Rectal smooth muscle tissue (tissue), 1 donor: ENCODE results near the gene SMC3.

Source experiments
- H3K27ac ChIP-seq: one replicate; pipeline ENCODE4 v1.7.0; 2013; ENCODE audit warnings: low read depth, low read length, inconsistent platforms
- H3K27me3 ChIP-seq: one replicate; pipeline ENCODE4 v1.7.0; 2013; ENCODE audit warnings: low read length; ENCODE audit not compliant: control insufficient read depth, insufficient read depth
- H3K36me3 ChIP-seq: one replicate; pipeline ENCODE4 v1.7.0; 2013; ENCODE audit warnings: low read length; ENCODE audit not compliant: control insufficient read depth, insufficient read depth
- H3K4me1 ChIP-seq: one replicate; pipeline ENCODE4 v1.7.0; 2013; ENCODE audit warnings: low read length; ENCODE audit not compliant: control insufficient read depth, insufficient read depth
- H3K4me3 ChIP-seq: one replicate; pipeline ENCODE4 v1.7.0; 2013; ENCODE audit warnings: low read length
- H3K9ac ChIP-seq: one replicate; pipeline ENCODE4 v1.7.0; 2013; ENCODE audit warnings: low read length

The SMC3 gene

GRCh38 chr10:110549211-110549610, 18.3 kb upstream of the SMC3 start:
- no peaks in the 10 kb centered on the region for H3K4me1 ChIP-seq
- H3K9ac ChIP-seq = no peak overlapping the region
- H3K4me3 ChIP-seq = no peak overlapping the region
- no peaks in the 10 kb centered on the region for H3K36me3 ChIP-seq
- H3K27me3 ChIP-seq = no peaks in the 10 kb centered on the region
- H3K27ac ChIP-seq = no peak overlapping the region

GRCh38 chr10:110553905-110554304, 13.6 kb upstream of the SMC3 start:
- no peak overlapping the region for H3K27ac ChIP-seq

GRCh38 chr10:110556296-110556695, 11.2 kb upstream of the SMC3 start:
- Histone ChIP-seq H3K27ac (no peak overlapping the region), H3K27me3 (no peaks in the 10 kb centered on the region), H3K36me3 (no peaks in the 10 kb centered on the region), H3K4me3 (no peak overlapping the region), H3K9ac (no peak overlapping the region), H3K4me1 (no peaks in the 10 kb centered on the region)

More at GRCh38 chr10:110553905-110554304, 13.6 kb upstream of the SMC3 start:
- Histone ChIP-seq H3K27me3 (no peaks in the 10 kb centered on the region), H3K4me1 (no peaks in the 10 kb centered on the region), H3K9ac (no peak overlapping the region), H3K36me3 (no peaks in the 10 kb centered on the region), H3K4me3 (no peak overlapping the region)

GRCh38 chr10:110556969-110557601, 10.4 kb upstream of the SMC3 start:
- H3K4me3 ChIP-seq = no peak overlapping the region
- H3K27ac ChIP-seq = no peak overlapping the region
- no peak overlapping the region for H3K9ac ChIP-seq
- H3K27me3 ChIP-seq = no peaks in the 10 kb centered on the region
- H3K4me1 ChIP-seq = no peaks in the 10 kb centered on the region
- H3K36me3 ChIP-seq = no peaks in the 10 kb centered on the region

- Histone ChIP-seq H3K4me3 (no peak overlapping the region), H3K4me1 (no peaks in the 10 kb centered on the region)
These were observed 9.5 kb upstream of the SMC3 start for GRCh38 chr10:110558041-110558440.

GRCh38 chr10:110560012-110560411, 7.5 kb upstream of the SMC3 start:
- Histone ChIP-seq H3K36me3 (no peaks in the 10 kb centered on the region), H3K9ac (no peak overlapping the region), H3K27ac (no peak overlapping the region), H3K4me1 (no peaks in the 10 kb centered on the region), H3K27me3 (peaks cover 4% of the 10 kb centered on the region), H3K4me3 (no peak overlapping the region)

More at GRCh38 chr10:110558041-110558440, 9.5 kb upstream of the SMC3 start:
- no peak overlapping the region for H3K9ac ChIP-seq
- no peaks in the 10 kb centered on the region for H3K36me3 ChIP-seq
- no peak overlapping the region for H3K27ac ChIP-seq
- no peaks in the 10 kb centered on the region for H3K27me3 ChIP-seq

- peaks cover 4% of the 10 kb centered on the region for H3K27me3 ChIP-seq
- no peak overlapping the region for H3K27ac ChIP-seq
- no peaks in the 10 kb centered on the region for H3K36me3 ChIP-seq
- H3K4me1 ChIP-seq = no peaks in the 10 kb centered on the region
- H3K4me3 ChIP-seq = no peak overlapping the region
- no peak overlapping the region for H3K9ac ChIP-seq
These were observed 6.2 kb upstream of the SMC3 start for GRCh38 chr10:110561292-110561691.

- H3K36me3 ChIP-seq = no peaks in the 10 kb centered on the region
- peaks cover 4% of the 10 kb centered on the region for H3K27me3 ChIP-seq
- no peak overlapping the region for H3K4me3 ChIP-seq
- no peaks in the 10 kb centered on the region for H3K4me1 ChIP-seq
- no peak overlapping the region for H3K27ac ChIP-seq
- H3K9ac ChIP-seq = no peak overlapping the region
These were observed 5.1 kb upstream of the SMC3 start for GRCh38 chr10:110562348-110562747.

- Histone ChIP-seq H3K4me1 (no peaks in the 10 kb centered on the region), H3K9ac (no peak overlapping the region), H3K4me3 (no peak overlapping the region), H3K36me3 (no peaks in the 10 kb centered on the region), H3K27me3 (peaks cover 4% of the 10 kb centered on the region), H3K27ac (no peak overlapping the region)
These were observed 4.4 kb upstream of the SMC3 start for GRCh38 chr10:110563132-110563531.

GRCh38 chr10:110566472-110567200, 859 bp upstream of the SMC3 start:
- H3K4me1 ChIP-seq = peaks cover 7% of the 10 kb centered on the region
- H3K27me3 ChIP-seq = peaks cover 4% of the 10 kb centered on the region
- H3K27ac ChIP-seq = peak overlapping the region; percentile 90

GRCh38 chr10:110568055-110568735, 700 bp downstream of the SMC3 start:
- peak overlapping the region; percentile 90 for H3K27ac ChIP-seq
- H3K4me1 ChIP-seq = peaks cover 14% of the 10 kb centered on the region

More at GRCh38 chr10:110566472-110567200, 859 bp upstream of the SMC3 start:
- H3K36me3 ChIP-seq = no peaks in the 10 kb centered on the region
- H3K4me3 ChIP-seq = peak overlapping the region; percentile 89
- H3K9ac ChIP-seq = no peak overlapping the region

GRCh38 chr10:110569122-110569521, 1.6 kb downstream of the SMC3 start:
- no peak overlapping the region for H3K27ac ChIP-seq
- H3K36me3 ChIP-seq = no peaks in the 10 kb centered on the region
- no peak overlapping the region for H3K9ac ChIP-seq
- no peak overlapping the region for H3K4me3 ChIP-seq
- no peaks in the 10 kb centered on the region for H3K27me3 ChIP-seq
- H3K4me1 ChIP-seq = peaks cover 14% of the 10 kb centered on the region

More at GRCh38 chr10:110568055-110568735, 700 bp downstream of the SMC3 start:
- Histone ChIP-seq H3K27me3 (peaks cover 4% of the 10 kb centered on the region), H3K36me3 (no peaks in the 10 kb centered on the region), H3K9ac (peak overlapping the region; percentile 60), H3K4me3 (peak overlapping the region; percentile 89)
